A673 (cell line): ENCODE results near the gene CCDC6. TPM values are rescaled to one million over a fixed set of nuclear protein-coding genes. Genes with fewer than 3 reads are reported as not detected.

Experiments
- BruUV-seq: library from RNA; stranded (reverse); fragments of 400-500 nt; replicated peaks from 2 replicates; lab custom pipeline; 2021; lab: Mats Ljungman, UMichigan
- CTCF ChIA-PET: fragments of 300-600 bp; sonication (Branson Sonifier 250); formaldehyde crosslinking; loops from one replicate; lab custom pipeline; 2022; ENCODE audit warnings: antibody characterized with exemption; lab: Charles Lee
- POLR2A ChIA-PET: fragments of 300-600 bp; sonication (Branson Sonifier 250); formaldehyde crosslinking; loops from one replicate; lab custom pipeline; 2022; ENCODE audit warnings: antibody characterized with exemption; ENCODE audit not compliant: low non-redundant PET; lab: Charles Lee
- DNase-seq: peaks from one replicate; pipeline ENCODE4 v3.0.0-alpha.2; 2015; ENCODE audit warnings: low spot score
- H3K27ac ChIP-seq: fragments of 200-600 bp; sonication (generic); 2 replicates; pipeline ENCODE4 v1.5.1; 2016; ENCODE audit warnings: mixed run types, low read depth, mild to moderate bottlenecking, mixed read lengths, antibody characterized with exemption, low read length; ENCODE audit not compliant: poor library complexity, severe bottlenecking
- H3K27me3 ChIP-seq: fragments of 200-600 bp; sonication (generic); replicated peaks from 2 replicates; pipeline ENCODE4 v1.6.1; 2017; ENCODE audit warnings: mixed run types, low read depth, mild to moderate bottlenecking, mixed read lengths, antibody characterized with exemption, low read length; ENCODE audit not compliant: insufficient read depth, poor library complexity
- H3K36me3 ChIP-seq: fragments of 200-600 bp; sonication (generic); 2 replicates; pipeline ENCODE4 v1.6.1; 2016; ENCODE audit warnings: mixed run types, mild to moderate bottlenecking, mixed read lengths, antibody characterized with exemption, low read length; ENCODE audit not compliant: insufficient read depth, poor library complexity, severe bottlenecking
- H3K4me1 ChIP-seq: fragments of 200-600 bp; sonication (generic); 2 replicates; pipeline ENCODE4 v1.6.1; 2017; ENCODE audit warnings: mixed run types, mild to moderate bottlenecking, mixed read lengths, antibody characterized with exemption, low read length; ENCODE audit not compliant: insufficient read depth, poor library complexity, severe bottlenecking
- H3K4me3 ChIP-seq: fragments of 200-600 bp; sonication (generic); 2 replicates; pipeline ENCODE4 v1.5.1; 2016; ENCODE audit warnings: low read depth, mixed run types, mild to moderate bottlenecking, mixed read lengths, low read length; ENCODE audit not compliant: poor library complexity, severe bottlenecking
- H3K9me3 ChIP-seq: fragments of 200-600 bp; sonication (generic); 2 replicates; pipeline ENCODE4 v1.6.1; 2016; ENCODE audit warnings: mixed run types, low read depth, mild to moderate bottlenecking, mixed read lengths, antibody characterized with exemption, low read length; ENCODE audit not compliant: poor library complexity, severe bottlenecking
- CTCF ChIP-seq: fragments of 300-800, 200-600 bp; sonication (generic); conservative IDR thresholded peaks from 2 replicates; pipeline ENCODE4 v1.5.1; 2017; ENCODE audit warnings: low read depth, mild to moderate bottlenecking, antibody characterized with exemption, low read length, moderate library complexity, mixed read lengths
- EZH2 ChIP-seq: fragments of 200-600 bp; sonication (generic); IDR thresholded peaks from 2 replicates; pipeline ENCODE4 v1.6.1; 2017; ENCODE audit warnings: borderline replicate concordance, low read depth, mild to moderate bottlenecking, mixed read lengths, antibody characterized with exemption, low read length; ENCODE audit not compliant: poor library complexity, severe bottlenecking
- intact Hi-C: fragments of 100-400 bp; cut with micrococcal nuclease; formaldehyde crosslinking; loops from one replicate; pipeline ENCODE4 v1.10.0; 2022; ENCODE audit not compliant: unreplicated experiment
- total RNA-seq: library from RNA; stranded (reverse); gene quantifications from 2 replicates; pipeline ENCODE4 v1.2.3, GENCODE V29; 2021

The CCDC6 gene
- total RNA-seq, 1 experiment from 2014 or later = 28.1 TPM

- no peak overlapping the region for H3K27ac ChIP-seq
- no peak for DNase-seq
- no peaks in the 10 kb centered on the region for H3K4me1 ChIP-seq
- H3K9me3 ChIP-seq = no peaks in the 10 kb centered on the region
- ChIA-PET CTCF (no interaction called here), POLR2A (no interaction called here)
- TF ChIP-seq CTCF (no peak), EZH2 (no peak)
- no TSS peak for BruUV-seq
- intact Hi-C loops = no loop called here
- no peak overlapping the region for H3K4me3 ChIP-seq
- H3K36me3 ChIP-seq = no peaks in the 10 kb centered on the region
- H3K27me3 ChIP-seq = no peaks in the 10 kb centered on the region
These were observed 39.2 kb upstream of the CCDC6 start for GRCh38 chr10:59945590-59945989.

DNA sequence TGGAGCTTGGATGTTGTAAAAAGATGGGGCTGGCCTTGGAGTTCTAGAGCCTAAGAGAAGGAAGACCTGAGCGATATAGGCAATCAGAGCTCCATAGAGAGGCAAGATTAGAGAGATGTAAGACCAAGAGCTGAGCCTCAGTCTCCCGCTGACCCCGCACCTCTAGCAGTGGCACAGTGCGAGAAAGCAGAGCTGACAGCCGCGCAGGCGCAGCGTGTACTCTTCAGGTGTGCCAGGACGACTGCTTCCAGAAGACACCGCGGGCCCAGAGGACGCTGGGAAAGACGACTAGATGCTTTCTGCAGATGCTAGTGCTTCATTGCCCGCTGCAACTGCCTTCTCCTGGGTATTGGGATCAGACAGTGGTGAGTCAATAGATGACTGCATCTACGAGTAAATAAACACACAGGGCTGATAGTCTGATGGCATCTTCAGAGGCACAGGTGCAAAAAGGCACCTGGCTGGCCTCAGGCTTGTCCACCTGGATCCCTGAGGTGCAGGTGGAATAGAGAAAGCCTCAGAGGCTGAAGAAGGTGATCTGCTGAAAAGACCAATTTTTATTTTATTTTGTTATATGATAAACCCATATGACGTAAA lies 38.1 kb upstream of the CCDC6 start:
- ChIA-PET POLR2A (no interaction called here), CTCF (no interaction called here)
- BruUV-seq = no TSS peak
- Histone ChIP-seq H3K27me3 (no peaks in the 10 kb centered on the region), H3K4me3 (no peak overlapping the region), H3K36me3 (no peaks in the 10 kb centered on the region), H3K27ac (no peak overlapping the region), H3K4me1 (no peaks in the 10 kb centered on the region), H3K9me3 (no peaks in the 10 kb centered on the region)
- TF ChIP-seq CTCF = no peak
- no peak for TF ChIP-seq EZH2
- DNase-seq = no peak
- intact Hi-C loops = no loop called here

DNA sequence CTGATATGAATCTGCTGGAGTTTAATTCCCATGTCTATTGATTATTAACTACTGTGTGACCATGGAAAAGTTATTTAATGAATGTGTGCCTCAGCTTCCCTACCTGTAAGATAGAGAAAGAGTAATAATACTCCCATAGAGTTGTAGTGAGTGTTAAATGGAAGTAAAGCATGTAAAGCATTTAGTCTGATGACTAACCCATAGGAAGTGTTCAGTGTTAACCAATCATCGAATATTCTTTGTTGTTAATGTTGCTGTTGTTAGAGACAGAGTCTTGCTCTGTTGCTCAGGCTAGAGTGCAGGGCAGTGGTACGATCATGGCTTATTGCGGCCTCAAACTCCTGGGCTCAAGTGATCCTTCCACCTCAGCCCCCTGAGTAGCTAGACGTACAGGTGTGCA lies 36.2 kb upstream of the CCDC6 start:
- intact Hi-C loops = no loop called here
- TF ChIP-seq EZH2 = no peak
- TF ChIP-seq CTCF = no peak
- H3K36me3 ChIP-seq = no peaks in the 10 kb centered on the region
- CTCF ChIA-PET = no interaction called here
- no TSS peak for BruUV-seq
- DNase-seq = no peak
- H3K9me3 ChIP-seq = no peaks in the 10 kb centered on the region
- H3K27me3 ChIP-seq = no peaks in the 10 kb centered on the region
- POLR2A ChIA-PET = no interaction called here
- H3K27ac ChIP-seq = no peak overlapping the region
- no peaks in the 10 kb centered on the region for H3K4me1 ChIP-seq
- no peak overlapping the region for H3K4me3 ChIP-seq
